Skeletal muscle tissue (tissue), 5 donors: ENCODE results near the gene UGT3A2. TPM values are rescaled to one million over a fixed set of nuclear protein-coding genes. Genes with fewer than 3 reads are reported as not detected.

ENCODE experiments used
- H3K27ac ChIP-seq: one replicate; pipeline ENCODE4 v1.7.0; 2013; ENCODE audit warnings: mild to moderate bottlenecking, low read depth, low read length, inconsistent platforms
- H3K27me3 ChIP-seq, 3 donors: one replicate each; pipeline ENCODE4 v1.7.0; 2013; ENCODE audit warnings: low read length in 3 of 3; ENCODE audit not compliant: control insufficient read depth in 3 of 3, insufficient read depth in 3 of 3
- H3K36me3 ChIP-seq, 3 donors: one replicate each; pipeline ENCODE4 v1.7.0; 2013; ENCODE audit warnings: low read length in 3 of 3; ENCODE audit not compliant: control insufficient read depth in 3 of 3, insufficient read depth in 3 of 3
- H3K4me1 ChIP-seq, 3 donors: one replicate each; pipeline ENCODE4 v1.7.0; 2013; ENCODE audit warnings: low read length in 3 of 3, mild to moderate bottlenecking in 3 of 3; ENCODE audit not compliant: control insufficient read depth in 3 of 3, insufficient read depth in 3 of 3
- H3K4me3 ChIP-seq, 3 donors: one replicate each; pipeline ENCODE4 v1.7.0; 2013; ENCODE audit warnings: low read length in 3 of 3
- H3K9ac ChIP-seq, 3 donors: one replicate each; pipeline ENCODE4 v1.7.0; 2013; ENCODE audit warnings: low read length in 3 of 3, mild to moderate bottlenecking in 3 of 3, moderate library complexity in 2 of 3, low read depth in 1 of 3
- H3K9me3 ChIP-seq, 3 donors: one replicate each; pipeline ENCODE4 v1.7.0; 2013; ENCODE audit warnings: low read length in 3 of 3; ENCODE audit not compliant: control insufficient read depth in 3 of 3
- small RNA-seq: library from RNA; depleted of rRNA; stranded (forward); fragments of <200 nt; gene quantifications from one replicate; pipeline ENCODE3, GENCODE V24; 2014
- total RNA-seq: library from RNA; depleted of rRNA; stranded (reverse); fragments of >200 nt; gene quantifications from one replicate; pipeline ENCODE4 v1.2.3, GENCODE V29; 2014
- donor health status: Osteomylitis.

Gene UGT3A2
- total RNA-seq, 1 donor from 2014 or later = under 0.01 TPM

DNA sequence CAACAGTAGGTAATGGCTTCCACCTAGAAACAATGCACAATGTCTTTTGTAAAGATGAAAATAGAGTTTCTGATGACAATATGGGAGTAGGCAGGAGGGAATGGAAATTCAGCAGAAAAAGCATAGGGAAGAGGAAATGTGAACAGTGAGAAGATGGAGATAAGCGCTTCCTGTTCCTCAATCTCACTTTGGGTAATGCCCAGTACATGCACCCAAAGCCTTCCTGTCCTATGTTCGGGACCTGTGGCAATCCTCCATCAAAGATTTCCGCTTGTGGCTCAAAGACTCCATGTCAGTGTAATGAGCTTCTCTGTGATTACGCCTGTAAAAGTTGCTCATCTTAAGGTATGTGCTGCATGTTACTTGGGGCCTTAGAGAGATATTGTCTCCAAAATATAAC is 78.2 kb downstream of the UGT3A2 start:
- H3K4me1 ChIP-seq = no peaks in the 10 kb centered on the region
- H3K27me3 ChIP-seq = no peaks in the 10 kb centered on the region
- H3K9ac ChIP-seq = no peak overlapping the region
- no peaks in the 10 kb centered on the region for H3K9me3 ChIP-seq
- H3K27ac ChIP-seq = no peak overlapping the region
- H3K36me3 ChIP-seq = no peaks in the 10 kb centered on the region
- H3K4me3 ChIP-seq = no peak overlapping the region

GRCh38 chr5:35987776-35988175 is 78.9 kb downstream of the UGT3A2 start:
- Histone ChIP-seq H3K27me3 (no peaks in the 10 kb centered on the region), H3K36me3 (no peaks in the 10 kb centered on the region), H3K4me3 (no peak overlapping the region), H3K9ac (no peak overlapping the region), H3K9me3 (no peaks in the 10 kb centered on the region), H3K27ac (no peak overlapping the region), H3K4me1 (no peaks in the 10 kb centered on the region)

Small RNA genes lying within 50 kb of the gene (small RNA-seq; reads per million reads assigned to genes)
- gene AC016612.1 = not detected

Other genes starting within 250 kb of the UGT3A2 start
- gene IL7R, start 210.0 kb downstream of the UGT3A2 start, total RNA-seq = 0.52 TPM
- not detected for gene CAPSL, start 128.3 kb downstream of the UGT3A2 start, total RNA-seq
- 12.5 TPM for gene UGT3A1, start 75.5 kb downstream of the UGT3A2 start, total RNA-seq
- 13.0 TPM for gene LMBRD2, start 85.0 kb upstream of the UGT3A2 start, total RNA-seq
- gene SKP2, start 85.2 kb upstream of the UGT3A2 start, total RNA-seq = 34.4 TPM
- gene NADK2, start 175.0 kb upstream of the UGT3A2 start, total RNA-seq = 27.1 TPM
- 0.52 TPM for gene RANBP3L, start 235.0 kb upstream of the UGT3A2 start, total RNA-seq